ENCODE measurements around the gene USP6.

- TF ChIP-seq, protein P1, sequence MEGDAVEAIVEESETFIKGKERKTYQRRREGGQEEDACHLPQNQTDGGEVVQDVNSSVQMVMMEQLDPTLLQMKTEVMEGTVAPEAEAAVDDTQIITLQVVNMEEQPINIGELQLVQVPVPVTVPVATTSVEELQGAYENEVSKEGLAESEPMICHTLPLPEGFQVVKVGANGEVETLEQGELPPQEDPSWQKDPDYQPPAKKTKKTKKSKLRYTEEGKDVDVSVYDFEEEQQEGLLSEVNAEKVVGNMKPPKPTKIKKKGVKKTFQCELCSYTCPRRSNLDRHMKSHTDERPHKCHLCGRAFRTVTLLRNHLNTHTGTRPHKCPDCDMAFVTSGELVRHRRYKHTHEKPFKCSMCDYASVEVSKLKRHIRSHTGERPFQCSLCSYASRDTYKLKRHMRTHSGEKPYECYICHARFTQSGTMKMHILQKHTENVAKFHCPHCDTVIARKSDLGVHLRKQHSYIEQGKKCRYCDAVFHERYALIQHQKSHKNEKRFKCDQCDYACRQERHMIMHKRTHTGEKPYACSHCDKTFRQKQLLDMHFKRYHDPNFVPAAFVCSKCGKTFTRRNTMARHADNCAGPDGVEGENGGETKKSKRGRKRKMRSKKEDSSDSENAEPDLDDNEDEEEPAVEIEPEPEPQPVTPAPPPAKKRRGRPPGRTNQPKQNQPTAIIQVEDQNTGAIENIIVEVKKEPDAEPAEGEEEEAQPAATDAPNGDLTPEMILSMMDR (IDR thresholded peaks at IDR 0.05; ENCODE audit: poor library complexity) = no peak
- TF ChIP-seq EZH2 (IDR thresholded peaks at IDR 0.05; ENCODE audit: borderline replicate concordance) = no peak
- TF ChIP-seq EZH2phosphoT487 (IDR thresholded peaks at IDR 0.05; ENCODE audit: low read depth, severe bottlenecking, unreplicated experiment) = no peak
Observed at GRCh38 chr17:5182597-5183409, 67.0 kb downstream of the USP6 start.

Measured in hepatocyte (in vitro differentiated cells).